ENCODE measurements around the gene ETV5.

Gene ETV5

GRCh38 chr3:186107215-186108105, 1.4 kb downstream of the ETV5 start (continued):
- TF ChIP-seq ZBTB26 (tag by site-specific recombination; optimal IDR thresholded peaks at IDR 0.05) (peak; percentile 79), ZBTB10 (tag by site-specific recombination; IDR thresholded peaks at IDR 0.05) (peak; percentile 12; the same call in 1 of the 2 replicates), GLIS1 (tag by site-specific recombination; IDR thresholded peaks at IDR 0.05) (peak; percentile 11; the same call in 1 of the 2 replicates), ZIC2 (tag by site-specific recombination; IDR thresholded peaks at IDR 0.05) (peak; percentile 87), ZNF692 (tag by site-specific recombination; IDR thresholded peaks at IDR 0.05) (peak; percentile 80), ZFP69B (tag by site-specific recombination; IDR thresholded peaks at IDR 0.05) (peak; percentile 85), ZBTB8A (tag by site-specific recombination; IDR thresholded peaks at IDR 0.05) (peak; percentile 28; the same call in 1 of the 2 replicates), ZNF549 (tag by site-specific recombination; IDR thresholded peaks at IDR 0.05) (no peak), CTCF (tag by site-specific recombination; IDR thresholded peaks at IDR 0.05) (peak; percentile 22; the same call in 1 of the 2 replicates), GLIS2 (tag by site-specific recombination; IDR thresholded peaks at IDR 0.05) (0 out of 2 replicates have a peak, but pooled peaks have one; percentile 17), REPIN1 (tag by site-specific recombination; IDR thresholded peaks at IDR 0.05; ENCODE audit: low read depth) (no peak), ZNF596 (tag by site-specific recombination; IDR thresholded peaks at IDR 0.05) (peak; percentile 77), ZNF335 (tag by site-specific recombination; conservative IDR thresholded peaks at IDR 0.05) (peak; percentile 67; the same call in 1 of the 2 replicates), ZNF776 (tag by site-specific recombination; IDR thresholded peaks at IDR 0.05; ENCODE audit: borderline replicate concordance) (no peak), PRDM4 (tag by site-specific recombination; IDR thresholded peaks at IDR 0.05) (0 out of 2 replicates have a peak, but pooled peaks have one; percentile 13), IKZF3 (tag by site-specific recombination; IDR thresholded peaks at IDR 0.05) (peak; percentile 77; the same call in 1 of the 2 replicates), HIC1 (tag by site-specific recombination; IDR thresholded peaks at IDR 0.05) (0 out of 2 replicates have a peak, but pooled peaks have one; percentile 62), ZBTB44 (tag by site-specific recombination; IDR thresholded peaks at IDR 0.05) (no peak), ZNF433 (tag by site-specific recombination; IDR thresholded peaks at IDR 0.05; ENCODE audit: low read depth) (no peak), MYNN (tag by site-specific recombination; IDR thresholded peaks at IDR 0.05; ENCODE audit: borderline replicate concordance) (no peak), ZNF514 (tag by site-specific recombination; IDR thresholded peaks at IDR 0.05) (no peak), KLF8 (tag by site-specific recombination; IDR thresholded peaks at IDR 0.05) (peak; percentile 64; the same call in 1 of the 2 replicates), ZNF660 (tag by site-specific recombination; IDR thresholded peaks at IDR 0.05) (peak; percentile 55; the same call in 1 of the 2 replicates)
